HUES64 (cell line): ENCODE measurements around the gene UBALD2.
A peak's percentile ranks its signal among the peaks of the same experiment; 100 is the strongest.
"Not testable (repeated sequence)": the region's sequence is repeated elsewhere in the genome, so short reads cannot be mapped to it uniquely, and the experiment has no call there.

ENCODE experiments used
- H3K27ac ChIP-seq: 2 replicates; pipeline ENCODE4 v1.7.0; 2013; ENCODE audit warnings: low read depth, low read length, inconsistent platforms
- H3K27me3 ChIP-seq: 2 replicates; pipeline ENCODE4 v1.6.1; 2013; ENCODE audit warnings: mild to moderate bottlenecking, low read length; ENCODE audit not compliant: insufficient read depth
- H3K36me3 ChIP-seq: 2 replicates; pipeline ENCODE4 v1.6.1; 2013; ENCODE audit warnings: mild to moderate bottlenecking, low read length; ENCODE audit not compliant: insufficient read depth
- H3K4me1 ChIP-seq: 2 replicates; pipeline ENCODE4 v1.6.1; 2013; ENCODE audit warnings: mild to moderate bottlenecking, low read length, moderate library complexity; ENCODE audit not compliant: insufficient read depth
- H3K4me3 ChIP-seq: 2 replicates; pipeline ENCODE4 v1.5.1; 2013; ENCODE audit warnings: mild to moderate bottlenecking, low read length, moderate library complexity
- H3K9ac ChIP-seq: 2 replicates; pipeline ENCODE4 v1.6.1; 2013; ENCODE audit warnings: mild to moderate bottlenecking, low read depth, low read length
- H3K9me3 ChIP-seq: 2 replicates; pipeline ENCODE4 v1.6.1; 2013; ENCODE audit warnings: low read depth, low read length; ENCODE audit not compliant: insufficient read depth
- WGBS: fragments of 150-250, 120-280 bp; methylation state at CpG from one replicate; pipeline ENCODE4 v1.1.7; 2013; ENCODE audit warnings: missing lambda C conversion rate; 5-methylcytosine and 5-hydroxymethylcytosine counted together

The UBALD2 gene

DNA sequence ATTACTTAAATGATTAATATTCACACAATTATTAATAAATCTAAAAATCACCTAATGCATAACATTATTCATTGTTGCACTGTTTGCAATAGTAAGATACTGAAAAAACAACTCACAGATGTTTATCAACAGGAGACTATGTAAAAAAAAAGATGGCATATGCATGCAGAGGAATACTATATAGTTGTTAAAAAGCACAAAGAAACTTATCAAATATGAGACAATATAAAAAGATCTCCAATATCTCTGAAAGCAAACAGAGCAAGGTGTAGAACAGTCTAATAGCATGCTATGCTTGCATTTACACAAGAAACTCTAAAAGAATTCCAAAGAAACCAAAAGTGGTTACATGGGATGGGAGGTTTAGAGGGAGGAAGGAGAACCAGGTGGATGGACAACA lies 28.5 kb upstream of the UBALD2 start:
- peaks cover 40% of the 10 kb centered on the region for H3K27me3 ChIP-seq
- H3K9ac ChIP-seq = no peak overlapping the region
- no peak overlapping the region for H3K27ac ChIP-seq
- H3K4me1 ChIP-seq = no peaks in the 10 kb centered on the region
- no peaks in the 10 kb centered on the region for H3K9me3 ChIP-seq
- H3K4me3 ChIP-seq = no peak overlapping the region
- H3K36me3 ChIP-seq = no peaks in the 10 kb centered on the region

DNA sequence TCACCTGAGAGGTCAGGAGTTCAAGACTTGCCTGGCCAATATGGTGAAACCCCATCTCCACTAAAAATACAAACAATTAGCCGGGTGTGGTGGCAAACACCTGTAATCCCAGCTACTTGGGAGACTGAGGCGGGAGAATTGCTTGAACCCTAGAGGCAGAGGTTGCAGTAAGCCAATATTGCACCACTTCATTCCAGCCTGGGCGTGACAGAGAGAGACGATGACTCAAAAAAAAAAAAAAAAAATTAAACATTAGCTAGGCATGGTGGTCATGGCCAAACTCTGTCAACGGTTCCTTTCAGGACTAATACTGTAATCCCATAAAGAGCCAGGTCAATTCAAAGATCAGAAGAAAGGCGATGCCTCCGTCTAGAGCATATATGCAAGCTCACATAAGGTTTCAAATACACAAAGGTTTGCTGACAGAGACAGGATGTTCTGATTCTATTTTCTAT lies 27.3 kb upstream of the UBALD2 start:
- Histone ChIP-seq H3K9ac (no peak overlapping the region), H3K9me3 (no peaks in the 10 kb centered on the region), H3K27me3 (peaks cover 51% of the 10 kb centered on the region), H3K4me1 (no peaks in the 10 kb centered on the region), H3K36me3 (no peaks in the 10 kb centered on the region), H3K4me3 (no peak overlapping the region), H3K27ac (no peak overlapping the region)
- 95% methylated on average over 7 of the region's 7 CpGs for WGBS

DNA sequence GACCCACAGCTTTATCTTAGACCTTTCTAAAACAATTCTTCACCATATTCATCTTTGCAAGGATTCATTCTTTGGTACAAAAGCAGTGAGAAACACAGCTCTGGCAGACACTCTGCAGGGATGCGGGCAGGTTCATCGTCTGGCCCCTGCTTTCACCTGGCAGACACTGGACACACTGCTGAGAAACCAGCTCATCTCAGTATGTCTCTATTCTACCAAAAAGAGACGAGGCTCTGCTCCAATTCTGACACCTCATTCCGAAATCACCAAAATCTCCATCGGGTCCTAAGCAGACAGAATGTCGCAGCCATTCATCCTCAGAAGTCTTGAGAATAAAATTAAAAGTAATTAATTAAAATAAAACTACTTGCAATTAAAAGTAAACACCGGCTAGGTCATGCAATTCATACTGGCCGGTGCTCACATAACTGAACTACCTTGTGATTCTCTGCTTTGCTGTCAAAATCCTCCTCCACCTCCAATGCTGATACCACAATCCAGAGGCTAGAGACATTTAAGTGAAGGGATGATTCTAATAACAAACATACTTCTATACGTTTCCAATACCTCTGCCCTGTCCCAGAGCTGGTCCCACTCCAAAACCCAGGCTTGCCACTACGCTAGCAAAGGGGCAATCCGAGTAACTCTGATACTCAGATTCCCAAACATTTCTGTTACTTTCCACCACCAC lies 26.2 kb upstream of the UBALD2 start:
- Histone ChIP-seq H3K9ac (no peak overlapping the region; the same call in 1 of the 2 replicates), H3K27me3 (peaks cover 55% of the 10 kb centered on the region), H3K27ac (no peak overlapping the region), H3K4me1 (no peaks in the 10 kb centered on the region), H3K36me3 (no peaks in the 10 kb centered on the region), H3K4me3 (peak overlapping the region; percentile 55), H3K9me3 (no peaks in the 10 kb centered on the region)
- 74% methylated on average over 11 of the region's 11 CpGs for WGBS

DNA sequence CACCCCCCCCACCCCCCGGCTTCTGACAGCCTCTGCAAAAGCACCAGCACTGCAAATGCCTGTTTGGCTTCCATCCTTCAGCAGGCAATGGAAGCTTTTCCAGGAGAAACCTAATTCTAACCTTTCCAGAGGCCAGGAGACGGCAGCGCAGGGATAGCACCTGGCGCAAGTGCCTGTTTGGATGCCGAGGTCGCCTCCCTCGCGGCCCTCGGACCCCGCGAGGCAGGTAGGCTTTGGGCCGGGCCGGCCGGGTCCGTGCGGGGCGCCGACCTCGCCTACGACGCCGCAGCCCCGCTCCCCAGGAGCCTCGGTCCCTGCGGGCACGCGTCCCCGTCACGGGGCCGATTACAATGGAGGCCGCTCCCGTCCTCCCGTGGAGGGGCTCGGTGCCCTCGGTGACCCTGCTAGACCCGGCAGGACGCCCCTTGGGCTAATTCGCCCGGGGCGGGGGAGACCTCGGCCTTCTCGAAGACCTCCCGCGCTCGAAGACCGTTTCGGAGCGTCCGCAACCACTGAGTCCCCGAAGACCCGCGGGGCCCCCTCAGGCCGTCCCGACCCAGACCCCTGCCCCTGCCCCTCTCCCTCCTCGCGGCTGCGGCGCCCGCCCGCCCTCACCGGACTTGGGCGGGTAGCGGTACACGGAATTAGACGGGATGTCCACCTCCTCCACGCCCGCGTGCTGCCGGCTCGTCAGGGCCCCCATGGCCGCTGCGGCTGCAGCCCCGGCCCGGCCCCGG lies 25.4 kb upstream of the UBALD2 start:
- Histone ChIP-seq H3K9ac (no peak overlapping the region; the same call in 1 of the 2 replicates), H3K9me3 (no peaks in the 10 kb centered on the region), H3K27ac (no peak overlapping the region), H3K36me3 (no peaks in the 10 kb centered on the region), H3K4me3 (peak overlapping the region; percentile 55), H3K4me1 (no peaks in the 10 kb centered on the region), H3K27me3 (peaks cover 55% of the 10 kb centered on the region)
- 2% methylated on average over 75 of the region's 75 CpGs for WGBS

DNA sequence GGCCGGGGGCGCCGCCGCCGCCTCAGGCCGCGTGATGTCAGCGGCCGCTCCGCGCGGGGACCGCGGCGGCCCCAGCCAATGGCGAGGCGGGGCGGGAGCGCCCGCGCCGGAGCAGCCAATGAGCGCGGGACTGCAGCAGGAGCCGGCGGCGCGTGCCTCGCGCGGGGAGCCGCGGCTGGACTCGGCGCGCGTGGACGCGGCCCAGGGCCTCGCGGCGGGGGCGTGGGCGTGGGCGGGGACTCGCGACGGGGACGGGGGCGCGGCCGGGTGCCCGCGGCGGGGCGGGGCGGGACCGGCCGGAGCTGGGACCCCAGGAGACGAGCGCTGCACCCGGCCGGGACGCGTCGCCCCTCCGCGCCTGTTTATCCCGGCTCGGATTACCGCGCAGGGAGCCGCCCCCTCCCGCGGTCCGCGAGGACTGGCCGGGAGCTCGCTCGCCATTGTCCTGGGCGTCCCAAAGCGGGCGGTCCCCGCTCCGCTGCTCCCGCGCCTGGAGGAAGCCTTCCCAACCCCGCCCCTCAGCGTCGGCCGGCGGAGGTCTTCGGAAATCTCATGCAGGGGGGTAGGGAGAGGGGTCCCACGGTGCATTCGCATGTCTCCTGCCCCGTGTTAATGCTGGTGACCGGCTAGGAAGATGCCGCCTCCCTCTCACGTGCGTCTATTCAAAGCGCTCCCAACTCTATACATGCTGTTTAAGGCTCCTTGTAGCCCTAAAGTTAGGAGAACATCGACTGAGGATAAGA lies 24.5 kb upstream of the UBALD2 start, which contains the start of gene RNF157:
Gene RNF157 (minus strand): TSS at position 33 of the 743 bp plus-strand sequence. CDS start 253 bp downstream, outside the sequence.
- WGBS = under 1% methylated on average over 102 of the region's 102 CpGs
- peak within 1 kb of the TSS; percentile 73 for H3K9ac ChIP-seq
- no peaks in the 10 kb centered on the region for H3K36me3 ChIP-seq
- H3K4me3 ChIP-seq = peak within 1 kb of the TSS; percentile 59
- peaks cover 55% of the 10 kb centered on the region for H3K27me3 ChIP-seq
- H3K4me1 ChIP-seq = no peaks in the 10 kb centered on the region
- no peaks in the 10 kb centered on the region for H3K9me3 ChIP-seq
- no peak within 1 kb of the TSS; the same call in 1 of the 2 replicates for H3K27ac ChIP-seq

DNA sequence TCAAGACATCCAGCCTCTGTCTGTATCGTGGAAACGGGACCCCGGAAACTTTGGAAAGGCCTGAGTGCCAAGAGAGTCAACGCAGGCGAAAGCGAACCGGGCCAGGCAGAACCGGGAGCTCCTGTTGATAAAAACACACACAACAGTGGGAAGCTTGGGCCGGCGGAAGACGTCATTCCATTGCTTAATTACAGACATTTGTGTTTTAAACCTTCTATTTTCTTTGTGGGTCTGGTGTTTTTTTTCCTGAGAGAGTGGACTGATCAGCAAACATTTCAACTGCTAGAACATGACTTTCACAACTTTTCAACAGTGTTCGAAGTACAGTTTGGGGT lies 24.0 kb upstream of the UBALD2 start:
- Histone ChIP-seq H3K9me3 (no peaks in the 10 kb centered on the region), H3K9ac (peak overlapping the region; percentile 73), H3K27me3 (peaks cover 55% of the 10 kb centered on the region), H3K27ac (no peak overlapping the region; the same call in 1 of the 2 replicates), H3K4me3 (peak overlapping the region; percentile 59), H3K4me1 (peaks cover 2% of the 10 kb centered on the region; the same call in 1 of the 2 replicates), H3K36me3 (no peaks in the 10 kb centered on the region)
- WGBS = 29% methylated on average over 12 of the region's 12 CpGs

DNA sequence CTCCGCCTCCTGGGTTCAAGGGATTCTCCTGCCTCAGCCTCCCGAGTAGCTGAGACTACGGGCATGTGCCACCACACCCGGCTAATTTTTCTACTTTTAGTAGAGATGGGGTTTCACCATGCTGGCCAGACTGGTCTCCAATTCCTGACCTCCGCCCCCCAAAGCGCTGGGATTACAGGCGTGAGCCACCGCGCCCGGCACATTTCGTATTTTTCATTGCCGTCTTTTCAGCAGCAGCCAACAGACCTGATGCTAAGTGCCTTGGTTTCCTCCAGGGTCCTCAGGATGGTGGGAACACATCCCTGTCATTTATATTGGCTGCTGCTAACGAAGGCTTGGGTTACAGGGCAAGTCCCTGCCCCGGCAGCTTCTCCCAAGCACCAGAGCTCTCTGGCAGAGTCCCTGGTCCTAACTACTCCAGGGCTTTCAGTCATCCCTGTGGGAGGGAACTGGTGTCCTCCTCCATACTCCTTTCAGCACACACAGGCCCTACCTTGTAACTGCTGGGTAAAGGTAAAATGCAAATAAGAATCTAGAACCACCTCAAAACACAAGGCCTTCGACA lies 23.4 kb upstream of the UBALD2 start:
- no peaks in the 10 kb centered on the region for H3K9me3 ChIP-seq
- peaks cover 55% of the 10 kb centered on the region for H3K27me3 ChIP-seq
- H3K27ac ChIP-seq = no peak overlapping the region
- 94% methylated on average over 15 of the region's 15 CpGs for WGBS
- H3K9ac ChIP-seq = no peak overlapping the region
- peaks cover 8% of the 10 kb centered on the region; the same call in 1 of the 2 replicates for H3K4me1 ChIP-seq
- H3K4me3 ChIP-seq = no peak overlapping the region
- no peaks in the 10 kb centered on the region for H3K36me3 ChIP-seq

DNA sequence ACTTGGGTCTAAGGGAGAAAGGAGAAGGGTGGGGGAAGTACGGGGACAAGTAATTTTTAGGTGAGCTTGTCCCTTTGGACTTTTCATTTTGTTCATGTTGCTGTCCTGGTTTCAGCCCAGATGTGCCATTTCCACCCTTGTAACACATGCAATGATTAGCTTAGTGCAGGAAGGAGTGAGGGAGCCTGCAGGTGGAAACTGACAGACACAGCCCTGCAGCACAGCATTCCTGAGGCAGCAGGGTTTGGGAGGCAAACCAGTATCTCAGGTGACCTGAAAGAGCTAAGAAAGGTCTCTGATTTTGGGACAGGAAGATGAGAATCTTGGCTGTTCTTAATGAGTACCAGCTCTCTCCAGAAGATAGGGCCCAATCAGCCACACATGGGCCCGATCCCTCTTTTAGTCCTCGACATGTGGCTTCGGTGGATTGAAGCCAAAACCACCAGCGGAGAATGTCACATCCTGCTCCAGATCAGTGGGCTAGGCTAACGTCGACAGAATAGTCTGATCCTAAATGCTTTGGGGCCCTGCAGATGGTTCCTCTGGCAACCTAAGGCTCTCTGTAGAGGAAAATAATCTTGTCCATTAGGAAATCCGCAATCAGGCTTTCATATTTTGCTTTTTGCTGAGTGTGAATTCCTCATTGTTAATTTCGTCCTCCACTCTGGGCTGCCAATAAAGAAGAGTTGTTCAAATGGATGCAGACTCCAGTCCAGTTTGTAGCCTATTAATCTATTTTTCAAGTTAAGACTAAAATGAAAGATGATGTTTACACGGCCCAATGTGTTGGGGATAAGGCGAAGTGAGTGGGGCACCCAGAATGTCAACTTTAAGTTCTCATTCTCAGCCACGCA lies 21.1 kb upstream of the UBALD2 start:
- Histone ChIP-seq H3K4me1 (peaks cover 8% of the 10 kb centered on the region; the same call in 1 of the 2 replicates), H3K27me3 (peaks cover 36% of the 10 kb centered on the region), H3K27ac (no peak overlapping the region), H3K9me3 (no peaks in the 10 kb centered on the region), H3K36me3 (no peaks in the 10 kb centered on the region), H3K9ac (no peak overlapping the region), H3K4me3 (no peak overlapping the region)
- 92% methylated on average over 12 of the region's 12 CpGs for WGBS

DNA sequence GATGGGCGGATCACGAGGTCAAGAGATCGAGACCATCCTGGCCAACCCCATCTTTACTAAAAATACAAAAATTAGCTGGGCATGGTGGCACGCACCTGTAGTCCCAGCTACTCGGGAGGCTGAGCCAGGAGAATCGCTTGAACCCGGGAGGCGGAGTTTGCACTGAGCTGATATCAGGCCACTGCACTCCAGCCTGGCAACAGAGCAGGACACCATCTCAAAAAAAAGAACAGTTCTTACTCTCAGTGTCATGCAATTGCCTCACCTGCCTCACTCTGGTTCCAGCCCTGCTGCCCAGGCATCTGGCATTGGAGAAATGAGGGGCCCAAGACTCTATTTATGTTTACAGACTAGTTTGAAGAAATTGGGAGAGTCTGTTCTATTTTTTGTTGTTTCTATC lies 20.4 kb upstream of the UBALD2 start:
- H3K9me3 ChIP-seq, H3K4me1 ChIP-seq: not testable (repeated sequence)

More for the DNA sequence above, 20.4 kb upstream of the UBALD2 start:
- not testable (repeated sequence) for H3K27ac ChIP-seq, H3K4me3 ChIP-seq, H3K36me3 ChIP-seq, H3K9ac ChIP-seq
- WGBS = 93% methylated on average over 8 of the region's 8 CpGs
- H3K27me3 ChIP-seq = peaks cover 29% of the 10 kb centered on the region
